ENCODE measurements around the gene SFMBT1. TPM values are rescaled to one million over a fixed set of nuclear protein-coding genes. Genes with fewer than 3 reads are reported as not detected.

SFMBT1 gene
- total and polyA plus RNA-seq, 9 of the 15 experiments (the other 6 are each of a cell fraction or from before 2014, with no cell fraction given): 0.76 to 6.6 (median 3.6) TPM

GRCh38 chr3:52897130-52898122 is 148.4 kb downstream of the SFMBT1 start, which contains the start of gene STIMATE (continued):
- TF ChIP-seq ATF1 (CRISPR knock-in tag; IDR thresholded peaks at IDR 0.05): no peak
- peak; percentile 48 for TF ChIP-seq ATF1 (tag; IDR thresholded peaks at IDR 0.05)
- TF ChIP-seq BMI1 (IDR thresholded peaks at IDR 0.05; ENCODE audit: low read length): no peak
- TF ChIP-seq RBM25 (IDR thresholded peaks at IDR 0.05; ENCODE audit: low read depth, low read length, severe bottlenecking): peak; percentile 46
- TF ChIP-seq NRF1 (conservative IDR thresholded peaks at IDR 0.05 in 1 of 2, IDR thresholded peaks at IDR 0.05 in 1 of 2): peak in 1 of 2 experiments; percentile 65; a peak in 2 of 4 replicates
- TF ChIP-seq SAP30 (IDR thresholded peaks at IDR 0.05; ENCODE audit: borderline replicate concordance, insufficient read depth, low read depth, low read length, poor library complexity, severe bottlenecking): no peak
- peak; percentile 71; the same call in 1 of the 2 replicates for TF ChIP-seq PHF8 (IDR thresholded peaks at IDR 0.05; ENCODE audit: borderline replicate concordance, low read length)
- peak; percentile 37; the same call in 1 of the 2 replicates for TF ChIP-seq RB1 (IDR thresholded peaks at IDR 0.05; ENCODE audit: low read depth)
- TF ChIP-seq CEBPZ (IDR thresholded peaks at IDR 0.05; ENCODE audit: borderline replicate concordance, low read depth, low read length): no peak
- no peak for TF ChIP-seq ZBTB40 (IDR thresholded peaks at IDR 0.05)
- no peak for TF ChIP-seq ZBTB40 (CRISPR knock-in tag; IDR thresholded peaks at IDR 0.05)
- TF ChIP-seq CTBP1 (IDR thresholded peaks at IDR 0.05; ENCODE audit: borderline replicate concordance): peak; percentile 64; the same call in 1 of the 2 replicates
- TF ChIP-seq KDM5B (IDR thresholded peaks at IDR 0.05; ENCODE audit: insufficient replicate concordance, low read depth, low read length): peak; percentile 59
- peak; percentile 76 for TF ChIP-seq POLR2G (IDR thresholded peaks at IDR 0.05; ENCODE audit: low read depth, low read length)

All from K562 (cell line).